Measurements from ENCODE around the gene SMIM15.

The SMIM15 gene

DNA sequence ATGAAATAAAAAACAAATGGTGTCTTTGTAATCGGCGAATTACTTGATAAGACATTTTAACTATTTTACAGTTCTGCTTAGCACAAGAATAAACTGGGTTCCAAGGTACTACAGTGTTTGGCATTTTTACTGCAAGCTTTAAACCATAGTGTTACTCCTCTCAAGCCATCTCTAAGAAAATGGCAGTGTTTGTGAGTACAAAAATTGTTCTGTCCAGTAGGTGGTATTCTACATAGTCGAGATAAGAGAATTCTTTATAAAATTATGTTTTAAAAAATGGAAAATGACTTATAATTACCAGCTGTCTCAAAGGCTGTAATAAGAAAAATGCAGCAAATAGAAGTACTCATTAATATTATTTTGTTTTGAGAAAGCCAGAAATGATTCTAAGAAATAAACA is 3.2 kb downstream of the SMIM15 start:
- DNase-seq, result no peak

DNA sequence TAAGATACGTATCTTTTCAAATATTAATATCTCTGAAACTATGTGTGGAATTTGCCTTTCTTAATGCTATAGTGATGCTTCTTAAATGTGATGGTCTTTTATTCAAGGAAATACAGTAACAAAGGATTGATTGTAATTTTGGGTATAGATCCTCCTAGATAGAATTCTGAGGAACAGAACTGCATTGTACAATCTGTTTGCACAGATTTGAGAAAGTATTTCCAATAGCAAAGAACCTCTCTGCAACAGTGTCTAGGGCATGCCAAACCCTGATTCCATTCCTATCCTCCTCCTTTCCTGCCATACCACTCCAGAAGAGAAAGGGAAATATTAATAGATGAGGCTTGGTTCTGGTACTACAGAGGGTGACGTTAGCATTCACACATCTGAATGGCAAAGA is 10.4 kb downstream of the SMIM15 start:
- no peak for DNase-seq

DNA sequence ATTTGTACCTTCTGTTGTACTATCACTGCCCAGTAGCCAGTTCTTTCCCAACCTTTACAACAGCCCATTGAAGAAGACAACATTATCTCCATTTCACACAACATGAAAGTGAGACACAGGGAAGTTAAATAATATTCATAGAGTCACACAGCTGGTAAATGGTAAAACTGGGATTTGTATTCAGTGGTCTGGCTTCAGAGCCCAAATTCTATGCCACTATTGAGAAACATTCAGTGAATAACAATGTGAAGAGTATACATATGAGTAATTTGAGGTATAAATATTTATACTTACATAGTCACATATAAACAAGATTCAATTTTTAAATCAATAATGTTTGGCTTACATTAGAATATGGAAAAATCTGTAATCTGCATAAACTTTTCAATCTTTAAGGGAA is 13.8 kb downstream of the SMIM15 start:
- no peak for DNase-seq

DNA sequence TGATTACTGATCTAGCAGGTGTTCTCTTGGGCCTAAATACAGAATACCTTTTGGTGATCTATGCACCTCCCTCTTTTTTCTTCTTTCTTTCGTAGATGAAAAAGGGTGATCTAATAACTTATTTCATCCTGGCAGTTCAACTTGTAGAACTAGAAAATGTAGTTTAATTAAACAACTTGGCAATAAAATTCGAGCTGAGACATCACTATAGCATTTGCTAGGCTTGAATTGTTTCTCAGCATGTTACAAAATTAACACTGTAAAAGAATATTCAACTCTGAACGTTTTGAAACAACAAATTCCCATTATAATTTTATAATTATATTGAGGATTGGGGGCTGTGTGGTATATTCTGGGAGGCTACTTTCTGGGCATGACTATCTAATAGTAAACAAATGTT is 19.5 kb downstream of the SMIM15 start:
- DNase-seq, result no peak

DNA sequence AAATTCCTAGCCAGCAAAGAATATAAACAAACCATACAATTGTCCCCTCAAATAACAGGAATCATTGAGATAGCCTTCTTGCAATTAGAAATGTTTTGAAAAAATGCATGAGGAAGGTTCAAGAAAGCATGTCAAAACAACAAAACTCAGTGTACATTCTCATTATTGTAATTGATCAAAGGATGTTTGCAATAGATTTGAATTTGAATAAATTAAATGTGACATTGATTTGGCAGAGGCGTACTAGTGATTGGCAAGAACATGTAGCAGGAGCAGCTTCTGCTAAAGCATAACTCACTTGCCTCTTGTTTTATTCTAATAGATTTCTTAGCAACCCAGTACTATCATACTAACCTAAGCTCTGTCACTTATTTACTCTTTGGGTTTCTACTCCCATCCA is 19.9 kb downstream of the SMIM15 start:
- no peak for DNase-seq

DNA sequence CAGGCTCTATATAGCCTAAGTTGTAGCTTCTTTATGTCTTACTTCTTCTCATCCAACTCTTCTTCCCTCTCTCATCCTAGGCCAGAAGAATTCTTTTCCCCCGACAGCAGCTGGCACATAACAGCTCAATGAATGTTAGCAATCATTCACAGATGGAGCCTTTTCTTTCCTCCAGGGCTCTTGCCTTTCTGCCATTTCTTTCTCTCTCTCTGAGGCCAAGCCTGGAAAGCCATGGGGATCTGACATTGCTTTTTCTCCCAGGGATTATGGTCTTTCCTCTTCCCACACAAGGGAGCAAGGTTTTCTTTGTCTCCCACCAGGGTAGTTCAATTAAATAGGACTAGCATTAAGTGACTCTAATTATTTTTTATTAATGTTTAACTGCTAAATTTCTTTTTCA is 20.5 kb downstream of the SMIM15 start:
- DNase-seq, result no peak

DNA sequence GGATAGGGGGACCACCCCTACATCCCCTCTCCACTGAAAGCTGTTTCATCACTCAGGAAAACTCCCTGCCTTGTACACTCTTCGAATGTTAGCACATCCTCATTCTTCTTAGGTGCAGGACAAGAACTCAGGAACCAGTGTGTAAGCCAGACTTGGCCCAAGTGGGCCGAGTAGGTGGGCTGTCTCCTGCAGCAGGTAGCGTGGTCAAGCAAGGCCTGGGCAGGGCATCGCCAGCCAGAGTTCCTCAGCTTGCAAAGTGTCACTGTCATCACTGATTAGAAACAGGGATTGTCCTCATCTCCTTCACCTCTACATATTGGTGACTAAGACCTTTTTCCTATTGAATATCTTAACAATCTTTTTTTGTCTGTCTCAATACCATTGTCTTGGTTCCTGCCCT is 22.3 kb downstream of the SMIM15 start:
- no peak for DNase-seq

DNA sequence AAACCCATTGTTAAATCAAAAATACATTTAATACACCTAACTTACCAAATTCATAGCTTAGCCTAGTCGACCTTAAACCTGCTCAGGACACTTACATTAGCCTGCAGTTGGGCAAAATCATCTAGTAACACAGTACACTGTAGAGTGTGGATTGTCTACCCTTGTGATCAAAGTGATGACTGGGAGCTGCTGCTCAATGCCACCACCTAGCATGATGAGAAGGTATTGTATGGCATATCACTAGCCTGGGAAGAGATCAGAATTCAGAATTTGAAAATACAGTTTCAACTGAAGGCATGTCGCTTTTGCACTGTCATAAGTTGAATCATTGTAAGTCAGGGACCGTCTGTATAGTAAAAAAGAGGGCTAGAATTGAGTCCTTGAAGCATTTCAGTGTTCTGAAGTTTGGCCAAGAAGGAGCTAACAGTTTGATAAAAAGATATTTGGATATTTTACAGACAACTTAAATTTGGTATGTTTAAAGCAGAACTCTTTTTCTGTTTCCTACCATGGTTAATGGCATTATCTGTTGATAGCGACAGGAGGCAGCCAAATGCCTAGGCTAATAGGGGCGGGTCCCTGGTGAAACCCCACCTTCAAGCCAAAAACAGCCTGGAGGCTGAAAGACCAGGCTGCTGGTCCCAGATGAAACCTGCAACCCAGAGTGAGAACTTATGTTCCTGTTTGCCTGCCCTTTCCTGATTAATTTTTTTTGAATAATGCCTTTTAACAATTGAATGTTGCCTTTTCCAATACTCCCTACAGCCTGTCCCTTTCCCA is 23.0 kb downstream of the SMIM15 start:
- no peak for DNase-seq

DNA sequence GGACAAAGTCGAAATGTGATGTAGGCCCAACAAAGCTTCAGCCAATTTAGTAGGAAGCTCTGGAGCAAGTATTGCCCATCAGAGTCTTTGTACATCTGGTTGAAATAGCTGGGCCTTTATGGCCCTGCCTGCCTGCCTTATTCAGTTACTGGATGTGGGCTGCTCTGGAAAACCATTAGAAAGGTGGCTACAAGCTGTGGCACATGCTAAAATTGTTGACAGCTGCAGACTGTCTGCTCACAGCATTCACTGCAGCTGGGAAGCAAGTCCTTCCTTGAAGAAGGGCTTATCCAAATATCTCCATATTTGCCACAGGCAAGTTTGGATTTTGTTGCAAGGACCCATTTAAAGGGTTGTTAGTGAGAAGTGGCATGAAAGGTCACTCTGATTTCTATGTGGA is 24.4 kb downstream of the SMIM15 start:
- DNase-seq, result no peak

DNA sequence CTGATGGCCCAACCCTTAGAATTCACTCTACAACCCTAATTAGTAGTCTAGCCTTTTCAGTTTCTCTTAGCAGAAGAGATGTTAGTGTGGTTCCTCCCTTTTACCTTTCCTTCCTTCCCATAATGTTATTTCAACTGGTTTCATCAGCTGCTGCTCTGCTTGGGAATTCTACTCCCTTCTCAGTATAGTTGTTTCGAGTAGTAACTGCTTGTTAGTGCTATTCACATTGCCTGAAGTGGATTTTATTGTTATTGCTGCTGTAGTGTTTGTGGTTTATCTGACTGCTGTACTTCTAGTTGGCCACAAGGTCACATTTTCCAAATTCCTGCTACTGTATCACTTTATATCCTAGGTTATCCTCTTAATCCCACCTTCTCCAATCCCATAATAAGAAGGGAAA is 29.7 kb downstream of the SMIM15 start:
- no peak for DNase-seq

DNA sequence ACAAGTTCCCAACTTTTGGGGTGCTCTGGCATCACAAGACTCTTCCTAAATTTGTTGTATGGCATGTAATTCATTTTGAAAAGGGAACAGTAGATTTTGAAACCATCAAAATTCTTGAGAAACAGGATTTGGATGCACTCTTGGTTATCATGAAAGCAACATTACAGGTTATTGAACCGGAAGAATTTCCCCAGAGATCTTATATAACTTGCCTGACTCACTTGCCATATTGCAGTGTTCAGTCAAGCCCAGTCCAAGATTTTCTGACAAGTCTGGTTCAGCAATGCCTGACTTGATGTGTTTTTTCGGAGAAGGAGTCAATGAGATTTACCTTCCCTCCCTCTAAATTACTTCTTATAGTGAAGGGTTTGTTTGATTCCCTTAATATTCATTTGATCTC is 32.0 kb downstream of the SMIM15 start:
- DNase-seq, result no peak

DNA sequence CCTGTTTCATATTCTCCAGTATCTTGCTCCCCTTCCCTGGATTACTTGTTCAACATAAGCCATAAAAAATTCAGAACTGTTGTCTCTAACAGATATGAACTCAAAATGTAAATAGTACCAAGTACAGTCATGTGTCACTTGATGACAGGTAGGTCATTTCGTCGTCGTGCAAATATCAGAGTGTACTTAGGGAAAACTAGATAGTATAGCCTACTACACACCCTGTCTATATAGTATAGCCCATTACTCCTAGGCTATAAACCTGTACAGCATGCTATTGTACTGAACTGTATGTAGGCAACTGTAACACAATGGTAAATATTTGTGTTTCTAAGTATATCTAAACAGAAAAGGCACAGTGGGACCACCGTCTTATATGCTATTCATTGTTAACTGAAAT is 39.1 kb downstream of the SMIM15 start:
- DNase-seq, result no peak

DNA sequence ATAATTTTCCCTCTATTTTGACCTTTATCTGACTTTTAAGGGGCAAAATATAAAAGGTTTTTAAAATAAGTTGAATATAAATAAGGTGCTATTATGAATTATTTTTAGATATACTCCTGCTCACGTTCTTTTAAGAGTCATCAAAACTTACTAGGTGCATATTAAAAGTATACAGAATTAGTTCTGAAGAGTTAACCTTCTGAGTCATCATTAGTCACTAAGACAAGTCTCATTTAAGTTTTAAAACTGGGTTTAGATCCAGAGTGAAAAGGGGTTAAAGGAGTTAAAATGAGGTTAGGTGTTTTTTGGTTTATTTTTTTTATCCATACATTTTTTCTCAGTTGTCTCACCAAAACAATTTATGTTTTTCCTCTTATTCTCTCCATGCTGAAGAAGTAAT is 41.7 kb downstream of the SMIM15 start:
- no peak for DNase-seq

DNA sequence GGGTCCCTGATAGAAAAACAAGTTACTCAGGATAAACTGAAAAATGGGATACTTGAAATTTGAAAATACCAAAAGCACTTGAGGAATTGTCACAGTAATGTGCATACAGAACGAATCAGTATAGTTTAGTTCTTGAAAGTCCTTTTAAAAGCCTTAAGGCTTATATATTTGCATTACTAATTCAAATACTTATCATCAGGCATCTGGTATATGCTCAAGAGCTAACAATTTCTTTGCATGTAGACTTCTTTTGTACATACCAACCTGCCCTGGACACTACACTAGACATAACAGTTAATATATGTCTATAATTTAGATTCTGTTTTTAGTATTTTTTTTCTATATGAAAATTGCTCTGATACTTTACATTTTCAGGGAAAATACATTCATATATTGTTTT is 43.2 kb downstream of the SMIM15 start:
- DNase-seq, result no peak

DNA sequence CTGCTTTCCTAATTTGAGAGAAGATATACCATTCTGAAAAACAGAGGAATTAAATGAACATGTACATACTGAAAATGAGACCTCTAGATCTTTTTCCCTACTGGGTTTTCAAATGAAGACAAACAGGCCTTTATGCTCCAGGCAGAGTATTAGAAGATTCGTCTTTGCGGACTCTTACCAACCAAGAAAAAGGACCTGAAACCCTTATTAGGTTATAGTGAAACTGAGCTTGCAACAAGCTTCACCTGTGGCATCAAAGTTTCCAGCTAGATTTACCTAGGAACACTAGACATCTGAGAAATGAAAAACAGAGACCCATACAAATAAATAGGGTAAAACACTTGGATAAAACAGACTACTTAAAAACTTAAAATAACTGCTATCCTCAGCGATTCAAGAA is 46.3 kb downstream of the SMIM15 start:
- no peak for DNase-seq

DNA sequence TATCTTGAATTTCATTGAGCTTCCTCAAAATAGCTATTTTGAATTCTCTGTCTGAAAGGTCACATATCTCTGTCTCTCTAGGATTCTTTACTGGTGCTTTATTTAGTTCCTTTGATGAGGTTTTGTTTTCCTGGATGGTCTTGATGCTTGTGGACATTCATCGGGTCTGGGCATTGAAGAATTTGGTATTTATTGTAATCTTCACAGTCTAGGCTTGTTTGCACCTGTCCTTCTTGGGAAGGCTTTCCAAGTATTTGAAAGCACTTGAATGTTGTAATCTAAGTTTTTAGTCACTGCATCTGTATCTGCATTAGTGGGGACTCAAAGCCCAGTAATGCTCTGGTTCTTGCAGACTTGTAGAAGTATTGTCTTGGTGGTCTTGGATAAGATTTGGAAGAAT is 47.8 kb downstream of the SMIM15 start:
- DNase-seq, result no peak

All from NCI-H1436 treated with DMSO at 0.1 percent for 48 hours (cell line).